Lower leg skin (tissue), 4 donors: ENCODE measurements around the gene ZBTB20. TPM values are rescaled to one million over a fixed set of nuclear protein-coding genes. Genes with fewer than 3 reads are reported as not detected.
"Not testable (repeated sequence)": the region's sequence is repeated elsewhere in the genome, so short reads cannot be mapped to it uniquely, and the experiment has no call there.

ENCODE experiments used
- DNase-seq, 2 donors: peaks; one replicate each; pipeline ENCODE4 v3.0.0-alpha.2; 2019; ENCODE audit warnings: low spot score in 2 of 2
- H3K4me3 ChIP-seq: fragments of 200-600 bp; sonication (generic); 2 replicates; pipeline ENCODE4 v1.5.1; 2017; ENCODE audit warnings: mild to moderate bottlenecking, low read depth; ENCODE audit not compliant: poor library complexity, severe bottlenecking
- POLR2A ChIP-seq, 2 donors: fragments of 450-650 bp; IDR thresholded peaks; one replicate each; pipeline ENCODE4 v1.6.1; 2016 to 2017; ENCODE audit warnings: antibody characterized with exemption in 2 of 2, mild to moderate bottlenecking in 1 of 2, moderate library complexity in 1 of 2
- WGBS, 2 donors: methylation state at CpG; one replicate each; pipeline ENCODE4 v1.1.5; 2018; 5-methylcytosine and 5-hydroxymethylcytosine counted together
- intact Hi-C: fragments of 100-400 bp; cut with DNase I; formaldehyde crosslinking; loops from one replicate; pipeline ENCODE4 v1.15.0; 2023; ENCODE audit warnings: low total_unique reads
- total RNA-seq, 4 donors: library from RNA; depleted of rRNA; stranded (reverse); fragments of >200 nt; gene quantifications; one replicate each; pipeline ENCODE4 v1.1.0, GENCODE V29; 2016
- TF ChIP-seq, protein P1 (sequence below), 3 donors: fragments of 450-650 bp; IDR thresholded peaks; one replicate each; pipeline ENCODE4 v1.5.1; 2016; ENCODE audit warnings: antibody characterized with exemption in 3 of 3, mild to moderate bottlenecking in 3 of 3, moderate library complexity in 2 of 3

The ZBTB20 gene
- total RNA-seq, 4 donors from 2014 or later, result 22.5 to 41.9 (median 33.1) TPM

DNA sequence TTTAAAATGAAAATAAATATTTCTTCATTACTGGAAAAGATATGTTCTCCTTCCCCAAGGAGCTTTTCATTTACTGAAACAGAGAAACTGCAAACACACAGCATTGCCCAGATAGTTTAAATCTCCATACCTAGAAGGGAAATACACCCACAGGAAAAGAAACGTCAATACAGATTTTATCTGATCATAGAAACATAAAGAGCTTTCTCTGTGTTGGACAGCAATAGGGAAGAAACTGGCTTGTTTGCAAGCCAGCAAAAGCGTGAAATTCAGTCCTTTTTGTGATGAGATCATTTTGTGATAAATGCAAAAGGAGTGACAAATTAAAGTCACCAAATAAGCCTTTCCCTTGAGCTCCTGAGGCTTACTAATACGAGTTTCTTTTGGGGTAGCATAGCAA is 455.2 kb downstream of the ZBTB20 start:
- no peak overlapping the region for H3K4me3 ChIP-seq
- WGBS, 2 donors, result 30 to 32% methylated on average over 3 of the region's 3 CpGs
- intact Hi-C loops, result no loop called here
- no peak for TF ChIP-seq POLR2A (IDR thresholded peaks at IDR 0.05)
- TF ChIP-seq, protein P1, sequence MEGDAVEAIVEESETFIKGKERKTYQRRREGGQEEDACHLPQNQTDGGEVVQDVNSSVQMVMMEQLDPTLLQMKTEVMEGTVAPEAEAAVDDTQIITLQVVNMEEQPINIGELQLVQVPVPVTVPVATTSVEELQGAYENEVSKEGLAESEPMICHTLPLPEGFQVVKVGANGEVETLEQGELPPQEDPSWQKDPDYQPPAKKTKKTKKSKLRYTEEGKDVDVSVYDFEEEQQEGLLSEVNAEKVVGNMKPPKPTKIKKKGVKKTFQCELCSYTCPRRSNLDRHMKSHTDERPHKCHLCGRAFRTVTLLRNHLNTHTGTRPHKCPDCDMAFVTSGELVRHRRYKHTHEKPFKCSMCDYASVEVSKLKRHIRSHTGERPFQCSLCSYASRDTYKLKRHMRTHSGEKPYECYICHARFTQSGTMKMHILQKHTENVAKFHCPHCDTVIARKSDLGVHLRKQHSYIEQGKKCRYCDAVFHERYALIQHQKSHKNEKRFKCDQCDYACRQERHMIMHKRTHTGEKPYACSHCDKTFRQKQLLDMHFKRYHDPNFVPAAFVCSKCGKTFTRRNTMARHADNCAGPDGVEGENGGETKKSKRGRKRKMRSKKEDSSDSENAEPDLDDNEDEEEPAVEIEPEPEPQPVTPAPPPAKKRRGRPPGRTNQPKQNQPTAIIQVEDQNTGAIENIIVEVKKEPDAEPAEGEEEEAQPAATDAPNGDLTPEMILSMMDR (IDR thresholded peaks at IDR 0.05), result no peak
- DNase-seq, result no peak

DNA sequence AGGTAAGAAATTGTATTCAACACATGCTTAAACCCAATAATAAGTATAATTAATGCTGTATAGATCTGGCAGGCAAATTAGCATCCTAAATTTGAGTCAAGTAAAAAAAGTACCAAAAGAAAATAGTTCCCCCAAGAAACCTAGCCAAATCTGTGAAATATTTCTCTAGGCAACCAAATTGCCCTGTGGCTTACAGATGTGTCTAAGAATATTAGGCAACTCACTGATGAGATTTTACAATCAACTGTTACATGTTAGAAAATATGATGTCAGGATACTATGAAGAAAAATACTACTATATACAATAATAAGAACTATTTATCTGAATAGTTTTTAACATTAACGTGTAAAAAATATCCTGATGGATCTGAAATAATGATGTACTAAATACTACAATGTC is 456.2 kb downstream of the ZBTB20 start:
- WGBS, 2 donors, result 91% methylated on average over 1 of the region's 1 CpG
- H3K4me3 ChIP-seq, result no peak overlapping the region
- DNase-seq, result no peak
- no peak for TF ChIP-seq POLR2A (IDR thresholded peaks at IDR 0.05)
- TF ChIP-seq, protein P1 (IDR thresholded peaks at IDR 0.05), result no peak
- intact Hi-C loops, result no loop called here

DNA sequence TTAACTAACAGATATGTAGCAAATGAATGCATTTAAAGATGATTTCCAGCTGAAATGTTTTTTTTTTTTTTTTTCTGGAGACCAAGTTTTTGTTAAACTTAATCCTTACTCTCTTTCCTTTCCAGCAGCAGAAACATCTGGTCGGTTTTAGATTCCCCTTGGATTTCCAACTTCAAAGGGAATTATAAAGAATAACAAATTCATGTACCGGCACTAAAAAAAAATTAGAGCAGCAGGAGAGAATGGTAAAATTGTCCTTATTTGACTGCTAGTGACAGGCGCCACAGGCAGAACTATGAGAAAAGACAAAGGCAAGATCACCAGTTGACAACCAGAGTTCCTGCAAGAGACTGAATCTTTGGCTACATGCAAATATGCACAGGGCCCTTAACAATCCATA is 459.9 kb downstream of the ZBTB20 start:
- no peak overlapping the region for H3K4me3 ChIP-seq
- TF ChIP-seq, protein P1 (IDR thresholded peaks at IDR 0.05), result no peak
- TF ChIP-seq POLR2A (IDR thresholded peaks at IDR 0.05), result no peak
- no peak for DNase-seq
- 39 to 46% methylated on average over 3 of the region's 3 CpGs for WGBS, 2 donors
- intact Hi-C loops, result no loop called here

DNA sequence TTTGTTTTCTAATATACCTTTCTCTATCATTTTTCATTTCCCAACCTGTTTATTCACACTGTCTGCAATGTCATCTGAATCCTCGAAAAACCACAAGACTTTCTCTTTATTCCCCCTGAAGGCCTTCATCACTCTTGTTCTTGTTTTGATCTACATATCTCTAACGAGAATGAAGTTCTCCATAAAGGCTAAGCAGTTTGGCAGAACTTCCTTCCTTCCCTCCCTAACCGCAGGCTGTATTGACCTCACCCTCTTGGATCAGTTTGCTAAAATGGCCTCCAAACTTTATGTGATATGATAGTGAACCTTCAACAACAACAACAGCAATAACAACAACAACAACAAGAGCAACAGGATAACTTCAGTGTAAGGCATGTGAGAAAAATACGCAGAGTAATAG is 460.5 kb downstream of the ZBTB20 start:
- intact Hi-C loops, result no loop called here
- TF ChIP-seq, protein P1 (IDR thresholded peaks at IDR 0.05), result no peak
- no peak for TF ChIP-seq POLR2A (IDR thresholded peaks at IDR 0.05)
- 31 to 34% methylated on average over 4 of the region's 4 CpGs for WGBS, 2 donors

DNA sequence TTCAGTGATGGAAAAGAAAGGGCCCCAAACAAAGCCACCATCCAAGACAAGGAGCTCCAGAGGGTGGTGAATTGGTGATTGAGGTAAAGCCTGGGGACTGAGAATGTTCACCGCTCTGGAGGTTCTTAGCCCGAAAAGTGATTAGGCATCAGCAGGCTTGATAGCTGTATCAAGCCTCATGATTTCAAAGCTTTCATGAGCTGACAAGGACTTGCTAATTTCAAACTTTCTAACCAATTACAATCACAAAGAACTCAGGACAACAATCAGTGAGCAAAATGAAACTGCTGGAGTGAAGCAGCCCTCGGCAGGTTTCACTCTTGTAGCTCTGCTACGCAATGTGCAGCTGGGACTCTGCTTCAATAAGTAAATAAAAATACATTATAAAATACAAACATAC is 461.9 kb downstream of the ZBTB20 start:
- TF ChIP-seq, protein P1 (IDR thresholded peaks at IDR 0.05), result no peak
- TF ChIP-seq POLR2A (IDR thresholded peaks at IDR 0.05), result no peak
- H3K4me3 ChIP-seq, result no peak overlapping the region
- no peak for DNase-seq
- intact Hi-C loops, result no loop called here
- 93 to 94% methylated on average over 4 of the region's 4 CpGs for WGBS, 2 donors

More for the DNA sequence above, 460.5 kb downstream of the ZBTB20 start:
- H3K4me3 ChIP-seq, result no peak overlapping the region
- DNase-seq, result no peak

DNA sequence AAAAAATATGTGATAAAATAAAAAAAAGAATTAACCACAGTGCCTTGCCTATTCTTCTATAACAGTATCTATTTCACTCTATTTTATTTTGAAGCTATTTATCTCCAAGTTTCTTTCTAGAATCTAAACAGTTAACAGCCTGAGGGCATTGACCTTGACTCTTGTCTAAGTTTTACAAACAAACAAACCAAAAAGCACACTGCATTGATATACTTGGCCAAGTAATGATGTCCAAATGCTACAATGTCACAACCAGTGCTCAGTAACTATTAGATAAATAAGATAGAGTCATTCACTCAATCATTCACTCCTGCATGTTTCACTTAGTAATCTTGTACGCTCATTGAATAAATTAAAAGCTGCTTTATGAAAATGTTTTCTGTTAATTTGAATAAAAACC is 466.8 kb downstream of the ZBTB20 start:
- intact Hi-C loops, result no loop called here
- H3K4me3 ChIP-seq, result no peak overlapping the region
- no peak for DNase-seq
- WGBS, 2 donors, result 87 to 94% methylated on average over 1 of the region's 1 CpG
- no peak for TF ChIP-seq POLR2A (IDR thresholded peaks at IDR 0.05)

DNA sequence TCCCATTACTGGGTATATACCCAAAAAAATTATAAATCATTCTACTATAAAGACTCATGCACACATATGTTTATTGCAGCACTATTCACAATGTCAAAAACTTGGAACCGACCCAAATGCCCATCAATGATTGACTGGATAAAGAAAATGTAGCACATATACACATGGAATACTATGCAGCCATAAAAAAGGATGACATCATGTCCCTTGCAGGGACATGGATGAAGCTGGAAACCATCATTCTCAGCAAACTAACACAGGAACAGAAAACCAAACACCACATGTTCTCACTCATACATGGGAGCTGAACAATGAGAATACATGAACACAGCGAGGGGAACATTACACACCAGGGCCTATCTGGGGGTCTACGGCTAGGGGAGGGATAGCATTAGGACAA is 467.3 kb downstream of the ZBTB20 start:
- intact Hi-C loops, H3K4me3 ChIP-seq, DNase-seq: not testable (repeated sequence)
- WGBS, 2 donors, result 92 to 94% methylated on average over 3 of the region's 3 CpGs
